ENCODE data around the gene ANKS4B.

DNA sequence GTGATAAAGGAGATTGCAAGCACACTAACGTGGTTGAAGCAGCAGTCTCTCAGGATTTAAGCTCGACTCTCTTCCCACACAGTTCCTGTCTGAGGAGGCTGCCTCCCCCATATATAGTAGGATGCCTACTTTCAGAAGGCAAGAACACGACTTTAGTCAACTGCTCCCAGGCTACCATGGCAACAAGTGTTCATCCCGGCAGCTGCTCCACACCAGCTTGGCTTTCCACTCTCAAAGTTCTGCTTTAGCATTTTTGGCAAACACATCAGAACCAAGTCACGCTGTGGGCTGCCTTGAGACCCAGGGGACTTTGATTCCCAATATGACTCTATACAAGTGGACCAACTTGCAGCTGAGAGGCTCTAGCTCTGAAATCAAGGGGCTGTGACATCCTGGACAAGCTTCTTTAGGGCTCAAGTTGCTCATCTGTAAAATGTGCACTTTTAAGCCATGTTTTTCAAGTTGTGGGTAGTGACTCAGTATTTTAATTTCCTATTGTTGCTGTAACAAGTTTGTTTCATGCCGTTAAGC, 38.7 kb upstream of the ANKS4B start:
- TF ChIP-seq EP300 (IDR thresholded peaks at IDR 0.05), result no peak
- TF ChIP-seq, protein P1, sequence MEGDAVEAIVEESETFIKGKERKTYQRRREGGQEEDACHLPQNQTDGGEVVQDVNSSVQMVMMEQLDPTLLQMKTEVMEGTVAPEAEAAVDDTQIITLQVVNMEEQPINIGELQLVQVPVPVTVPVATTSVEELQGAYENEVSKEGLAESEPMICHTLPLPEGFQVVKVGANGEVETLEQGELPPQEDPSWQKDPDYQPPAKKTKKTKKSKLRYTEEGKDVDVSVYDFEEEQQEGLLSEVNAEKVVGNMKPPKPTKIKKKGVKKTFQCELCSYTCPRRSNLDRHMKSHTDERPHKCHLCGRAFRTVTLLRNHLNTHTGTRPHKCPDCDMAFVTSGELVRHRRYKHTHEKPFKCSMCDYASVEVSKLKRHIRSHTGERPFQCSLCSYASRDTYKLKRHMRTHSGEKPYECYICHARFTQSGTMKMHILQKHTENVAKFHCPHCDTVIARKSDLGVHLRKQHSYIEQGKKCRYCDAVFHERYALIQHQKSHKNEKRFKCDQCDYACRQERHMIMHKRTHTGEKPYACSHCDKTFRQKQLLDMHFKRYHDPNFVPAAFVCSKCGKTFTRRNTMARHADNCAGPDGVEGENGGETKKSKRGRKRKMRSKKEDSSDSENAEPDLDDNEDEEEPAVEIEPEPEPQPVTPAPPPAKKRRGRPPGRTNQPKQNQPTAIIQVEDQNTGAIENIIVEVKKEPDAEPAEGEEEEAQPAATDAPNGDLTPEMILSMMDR (IDR thresholded peaks at IDR 0.05), result no peak
- no peak for TF ChIP-seq POLR2A (IDR thresholded peaks at IDR 0.05)
